ENCODE data around the gene MLC1. TPM values are rescaled to one million over a fixed set of nuclear protein-coding genes. Genes with fewer than 3 reads are reported as not detected.

The MLC1 gene
- total RNA-seq, 1 experiment from 2014 or later: not detected

- Histone ChIP-seq H3K4me3 (ENCODE audit: low read depth in 2 of 2, low read length in 2 of 2) (no peak overlapping the region), H3K9me3 (ENCODE audit: control insufficient read depth, insufficient read depth, low read depth, low read length) (no peaks in the 10 kb centered on the region), H3K27me3 (ENCODE audit: control insufficient read depth, insufficient read depth, low read length) (no peaks in the 10 kb centered on the region), H3K27ac (ENCODE audit: low read length) (no peak overlapping the region), H3K4me1 (ENCODE audit: control insufficient read depth, insufficient read depth, low read length) (no peaks in the 10 kb centered on the region; the same call in 1 of the 2 replicates), H3K36me3 (ENCODE audit: control insufficient read depth, insufficient read depth, low read length) (no peaks in the 10 kb centered on the region)
- ChIA-PET CTCF (no interaction called here), POLR2A (no interaction called here)
- in situ Hi-C loops (cut with HindIII; ENCODE audit: low pct_unique_long_range_greater_than_20kb, low sequenced_read_pairs): no loop called here
- intact Hi-C loops (cut with micrococcal nuclease; ENCODE audit: unreplicated experiment): no loop called here
- TF ChIP-seq POLR2AphosphoS5 (IDR thresholded peaks at IDR 0.05; ENCODE audit: low read depth, low read length) (no peak), TCF7L2 (IDR thresholded peaks at IDR 0.05; ENCODE audit: low read depth, low read length) (no peak), REST (IDR thresholded peaks at IDR 0.05; ENCODE audit: insufficient read depth in 1 of 2, low read depth in 2 of 2, low read length in 1 of 2) (no peak), CTCF (IDR thresholded peaks at IDR 0.05) (no peak), SIN3A (IDR thresholded peaks at IDR 0.05; ENCODE audit: borderline replicate concordance, insufficient read depth, low read depth, low read length) (no peak)
- ATAC-seq (no peak), DNase-seq (ENCODE audit: low read depth, low spot score) (no peak)
- BruUV-seq (replicated peaks): no TSS peak
Observed at GRCh38 chr22:50022171-50022819, 62.9 kb downstream of the MLC1 start.

GRCh38 chr22:50020606-50021005 lies 64.6 kb downstream of the MLC1 start:
- ATAC-seq (no peak), DNase-seq (ENCODE audit: low read depth, low spot score) (no peak)
- H3K4me3 ChIP-seq (ENCODE audit: low read depth in 2 of 2, low read length in 2 of 2): no peak overlapping the region
- H3K27ac ChIP-seq (ENCODE audit: low read length): no peak overlapping the region
- no peaks in the 10 kb centered on the region for H3K9me3 ChIP-seq (ENCODE audit: control insufficient read depth, insufficient read depth, low read depth, low read length)
- in situ Hi-C loops (cut with HindIII; ENCODE audit: low pct_unique_long_range_greater_than_20kb, low sequenced_read_pairs): no loop called here
- TF ChIP-seq SIN3A (IDR thresholded peaks at IDR 0.05; ENCODE audit: borderline replicate concordance, insufficient read depth, low read depth, low read length): no peak
- no peak for TF ChIP-seq TCF7L2 (IDR thresholded peaks at IDR 0.05; ENCODE audit: low read depth, low read length)
- TF ChIP-seq POLR2AphosphoS5 (IDR thresholded peaks at IDR 0.05; ENCODE audit: low read depth, low read length): no peak
- TF ChIP-seq CTCF (IDR thresholded peaks at IDR 0.05): no peak
- TF ChIP-seq REST (IDR thresholded peaks at IDR 0.05; ENCODE audit: insufficient read depth in 1 of 2, low read depth in 2 of 2, low read length in 1 of 2): no peak
- ChIA-PET POLR2A (no interaction called here), CTCF (no interaction called here)
- intact Hi-C loops (cut with micrococcal nuclease; ENCODE audit: unreplicated experiment): no loop called here
- no peaks in the 10 kb centered on the region for H3K27me3 ChIP-seq (ENCODE audit: control insufficient read depth, insufficient read depth, low read length)
- H3K4me1 ChIP-seq (ENCODE audit: control insufficient read depth, insufficient read depth, low read length): no peaks in the 10 kb centered on the region
- no peaks in the 10 kb centered on the region for H3K36me3 ChIP-seq (ENCODE audit: control insufficient read depth, insufficient read depth, low read length)
- no TSS peak for BruUV-seq (replicated peaks)
